Astrocyte (in vitro differentiated cells and primary cell): ENCODE results near the gene SDHAF3.

Experiments used
- EZH2 ChIP-seq: IDR thresholded peaks from 2 replicates; pipeline ENCODE4 v1.6.1; 2012; ENCODE audit warnings: mild to moderate bottlenecking, low read length, inconsistent platforms; ENCODE audit not compliant: insufficient read depth
- TF ChIP-seq, protein P1 (sequence below): IDR thresholded peaks from 2 replicates; pipeline ENCODE4 v1.5.1; 2011; ENCODE audit warnings: low read depth, mild to moderate bottlenecking, inconsistent platforms, low read length, moderate library complexity; ENCODE audit not compliant: insufficient read depth

DNA sequence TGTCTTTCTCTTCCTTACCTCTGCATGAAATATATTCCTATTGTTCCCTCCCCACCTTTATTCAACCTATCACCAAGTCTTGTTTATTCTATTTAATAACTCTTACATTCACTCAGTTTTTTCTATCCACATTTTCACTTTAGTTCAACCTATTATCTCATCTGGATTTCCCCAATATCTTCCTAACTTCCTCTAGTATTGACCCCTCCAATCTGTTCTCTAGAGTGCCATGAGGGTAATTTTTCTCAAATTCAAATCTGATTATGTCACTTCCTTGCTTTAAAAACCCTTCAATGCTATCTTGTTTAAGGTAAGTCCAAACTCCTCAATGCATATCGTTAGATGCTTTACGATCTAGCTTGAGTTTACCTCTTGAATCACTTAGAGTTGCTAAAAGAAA lies 86.5 kb downstream of the SDHAF3 start:
- TF ChIP-seq, protein P1, sequence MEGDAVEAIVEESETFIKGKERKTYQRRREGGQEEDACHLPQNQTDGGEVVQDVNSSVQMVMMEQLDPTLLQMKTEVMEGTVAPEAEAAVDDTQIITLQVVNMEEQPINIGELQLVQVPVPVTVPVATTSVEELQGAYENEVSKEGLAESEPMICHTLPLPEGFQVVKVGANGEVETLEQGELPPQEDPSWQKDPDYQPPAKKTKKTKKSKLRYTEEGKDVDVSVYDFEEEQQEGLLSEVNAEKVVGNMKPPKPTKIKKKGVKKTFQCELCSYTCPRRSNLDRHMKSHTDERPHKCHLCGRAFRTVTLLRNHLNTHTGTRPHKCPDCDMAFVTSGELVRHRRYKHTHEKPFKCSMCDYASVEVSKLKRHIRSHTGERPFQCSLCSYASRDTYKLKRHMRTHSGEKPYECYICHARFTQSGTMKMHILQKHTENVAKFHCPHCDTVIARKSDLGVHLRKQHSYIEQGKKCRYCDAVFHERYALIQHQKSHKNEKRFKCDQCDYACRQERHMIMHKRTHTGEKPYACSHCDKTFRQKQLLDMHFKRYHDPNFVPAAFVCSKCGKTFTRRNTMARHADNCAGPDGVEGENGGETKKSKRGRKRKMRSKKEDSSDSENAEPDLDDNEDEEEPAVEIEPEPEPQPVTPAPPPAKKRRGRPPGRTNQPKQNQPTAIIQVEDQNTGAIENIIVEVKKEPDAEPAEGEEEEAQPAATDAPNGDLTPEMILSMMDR: no peak
- no peak for TF ChIP-seq EZH2
